ENCODE measurements around the gene CEBPA.

DNA sequence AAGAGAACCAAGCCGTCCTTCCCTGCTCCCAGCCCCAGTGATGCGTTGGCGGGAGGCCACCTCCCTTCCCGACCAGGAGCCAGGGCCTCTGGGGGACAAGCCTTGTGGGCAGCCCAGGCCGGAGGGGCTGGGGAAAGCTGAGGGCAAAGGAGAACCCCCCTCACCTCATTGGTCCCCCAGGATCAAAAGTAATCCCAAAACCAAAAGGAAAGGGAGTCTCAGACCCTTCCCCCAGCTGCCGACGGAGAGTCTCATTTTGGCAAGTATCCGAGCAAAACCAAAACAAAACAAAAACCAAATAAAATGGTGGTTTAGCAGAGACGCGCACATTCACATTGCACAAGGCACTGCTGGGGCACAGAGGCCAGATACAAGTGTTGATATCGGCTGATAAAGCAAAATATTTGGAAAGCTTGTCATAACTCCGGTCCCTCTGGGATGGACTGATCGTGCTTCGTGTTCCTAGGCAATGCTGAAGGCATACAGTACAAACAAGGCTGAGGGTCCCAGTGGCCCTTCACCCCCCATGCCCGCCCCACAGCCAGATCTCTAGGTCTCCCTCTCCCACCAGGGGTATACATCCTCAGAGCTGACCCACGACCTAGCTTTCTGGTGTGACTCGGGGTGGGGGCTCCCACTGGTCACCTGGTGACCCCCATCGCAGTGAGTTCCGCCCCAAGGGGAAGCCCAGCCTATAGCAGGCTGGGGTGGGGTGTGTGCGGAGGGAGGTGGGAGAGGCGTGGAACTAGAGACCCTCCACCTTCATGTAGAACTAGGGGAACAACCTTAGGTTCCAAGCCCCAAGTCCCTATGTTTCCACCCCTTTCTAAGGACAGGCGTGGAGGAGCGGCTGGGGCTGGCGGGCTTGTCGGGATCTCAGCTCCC, 2.1 kb downstream of the CEBPA start:
- TF ChIP-seq, protein P1, sequence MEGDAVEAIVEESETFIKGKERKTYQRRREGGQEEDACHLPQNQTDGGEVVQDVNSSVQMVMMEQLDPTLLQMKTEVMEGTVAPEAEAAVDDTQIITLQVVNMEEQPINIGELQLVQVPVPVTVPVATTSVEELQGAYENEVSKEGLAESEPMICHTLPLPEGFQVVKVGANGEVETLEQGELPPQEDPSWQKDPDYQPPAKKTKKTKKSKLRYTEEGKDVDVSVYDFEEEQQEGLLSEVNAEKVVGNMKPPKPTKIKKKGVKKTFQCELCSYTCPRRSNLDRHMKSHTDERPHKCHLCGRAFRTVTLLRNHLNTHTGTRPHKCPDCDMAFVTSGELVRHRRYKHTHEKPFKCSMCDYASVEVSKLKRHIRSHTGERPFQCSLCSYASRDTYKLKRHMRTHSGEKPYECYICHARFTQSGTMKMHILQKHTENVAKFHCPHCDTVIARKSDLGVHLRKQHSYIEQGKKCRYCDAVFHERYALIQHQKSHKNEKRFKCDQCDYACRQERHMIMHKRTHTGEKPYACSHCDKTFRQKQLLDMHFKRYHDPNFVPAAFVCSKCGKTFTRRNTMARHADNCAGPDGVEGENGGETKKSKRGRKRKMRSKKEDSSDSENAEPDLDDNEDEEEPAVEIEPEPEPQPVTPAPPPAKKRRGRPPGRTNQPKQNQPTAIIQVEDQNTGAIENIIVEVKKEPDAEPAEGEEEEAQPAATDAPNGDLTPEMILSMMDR (IDR thresholded peaks at IDR 0.05; ENCODE audit: low read length) = no peak
- TF ChIP-seq EZH2 (optimal IDR thresholded peaks at IDR 0.05; ENCODE audit: low read depth, low read length) = no peak
